GM19193 (cell line): Measurements from ENCODE around the gene COLGALT1.

ENCODE experiments used
- POLR2A ChIP-seq: IDR thresholded peaks from 4 replicates; pipeline ENCODE4 v1.6.1; 2011; ENCODE audit not compliant: insufficient read depth, insufficient read length; ENCODE audit errors: extremely low read depth

COLGALT1 gene

GRCh38 chr19:17618936-17619335 lies 63.5 kb downstream of the COLGALT1 start:
- no peak for TF ChIP-seq POLR2A

- no peak for TF ChIP-seq POLR2A
Measured at GRCh38 chr19:17620696-17621095, 65.2 kb downstream of the COLGALT1 start.

- TF ChIP-seq POLR2A = no peak
Measured at GRCh38 chr19:17623224-17623935, 67.9 kb downstream of the COLGALT1 start.

- TF ChIP-seq POLR2A = no peak
Measured at GRCh38 chr19:17624314-17624991, 69.0 kb downstream of the COLGALT1 start.

- no peak for TF ChIP-seq POLR2A
Measured at GRCh38 chr19:17625043-17625442, 69.6 kb downstream of the COLGALT1 start.

- TF ChIP-seq POLR2A = no peak
Measured at GRCh38 chr19:17625980-17626379, 70.5 kb downstream of the COLGALT1 start.

GRCh38 chr19:17626456-17627015 lies 71.1 kb downstream of the COLGALT1 start:
- TF ChIP-seq POLR2A = no peak

GRCh38 chr19:17627161-17627560 lies 71.7 kb downstream of the COLGALT1 start:
- TF ChIP-seq POLR2A = no peak

GRCh38 chr19:17627921-17628320 lies 72.5 kb downstream of the COLGALT1 start:
- TF ChIP-seq POLR2A = no peak

GRCh38 chr19:17629760-17630159 lies 74.3 kb downstream of the COLGALT1 start:
- no peak for TF ChIP-seq POLR2A

- TF ChIP-seq POLR2A = no peak
Measured at GRCh38 chr19:17632577-17632976, 77.1 kb downstream of the COLGALT1 start.
